A549 (cell line): ENCODE results near the gene MRTFB. TPM values are rescaled to one million over a fixed set of nuclear protein-coding genes. Genes with fewer than 3 reads are reported as not detected.
A peak's percentile ranks its signal among the peaks of the same experiment; 100 is the strongest.

Experiments
- ATAC-seq, 2 experiments: fragments of 200-7000 bp in 1 of 2; fragments of >200 bp in 1 of 2; cut with Nextera tagmentation in 1 of 2; cut with Tn5 transposase in 1 of 2; 3 replicates each; pipeline versions ENCODE4 v1.8.0 to v1.9.1; 2018 to 2020; ENCODE audit warnings: mild to moderate bottlenecking in 1 of 2, moderate library complexity in 1 of 2
- CTCF ChIA-PET: fragments of 300-600 bp; sonication (Branson Sonifier 250); formaldehyde crosslinking; extraction: SDS; loops from one replicate; lab custom pipeline; 2021; ENCODE audit warnings: antibody characterized with exemption, inconsistent platforms; lab: Yijun Ruan, JAX
- POLR2A ChIA-PET: fragments of 350-600 bp; formaldehyde crosslinking; extraction: SDS; loops from one replicate; lab custom pipeline; 2021; ENCODE audit warnings: antibody characterized with exemption, inconsistent platforms; lab: Yijun Ruan, JAX
- DNase-seq, 2 experiments: peaks; one replicate each; pipeline versions ENCODE4 v3.0.0 to v3.0.0-alpha.2; 2011 to 2016; ENCODE audit warnings: low read depth in 1 of 2, low spot score in 1 of 2
- FAIRE-seq: peaks from 2 replicates; lab custom pipeline; 2011; peaks lifted over from hg19 to GRCh38; lab: Jason Lieb, UNC
- H3K27ac ChIP-seq, 2 experiments: fragments of >200 bp; sonication (Bioruptor Twin); formaldehyde crosslinking; 3 replicates each; pipeline ENCODE4 v1.5.1; 2016 to 2017
- H3K4me1 ChIP-seq: fragments of >200 bp; sonication (Bioruptor Twin); formaldehyde crosslinking; 3 replicates; pipeline ENCODE4 v1.6.1; 2016
- H3K4me2 ChIP-seq: fragments of >200 bp; sonication (Bioruptor Twin); formaldehyde crosslinking; 3 replicates; pipeline ENCODE4 v1.6.1; 2016
- H3K4me3 ChIP-seq: fragments of >200 bp; sonication (Bioruptor Twin); formaldehyde crosslinking; 3 replicates; pipeline ENCODE4 v1.5.1; 2016
- H3K9me3 ChIP-seq: fragments of >200 bp; sonication (Bioruptor Twin); formaldehyde crosslinking; 3 replicates; pipeline ENCODE4 v1.6.1; 2016
- CBX2 ChIP-seq: fragments of 200-600 bp; sonication (generic); IDR thresholded peaks from 2 replicates; pipeline ENCODE4 v1.6.1; 2016; ENCODE audit warnings: low read depth, mild to moderate bottlenecking, borderline replicate concordance
- CHD2 ChIP-seq: fragments of 150-350 bp; IDR thresholded peaks from 2 replicates; pipeline ENCODE4 v1.6.1; 2014; ENCODE audit warnings: low read length; ENCODE audit not compliant: partially characterized antibody
- CTCF ChIP-seq: fragments of >200 bp; sonication (Bioruptor Twin); formaldehyde crosslinking; IDR thresholded peaks from 3 replicates; pipeline ENCODE4 v1.5.1; 2016
- HDAC2 ChIP-seq: fragments of 200-600 bp; sonication (generic); IDR thresholded peaks from 2 replicates; pipeline ENCODE4 v1.6.1; 2016
- HOXA7 ChIP-seq: fragments of 250-450 bp; sonication (Bioruptor Pico); IDR thresholded peaks from 2 replicates; pipeline ENCODE4 v1.5.0; 2020; ENCODE audit warnings: mild to moderate bottlenecking, moderate library complexity
- KDM1A ChIP-seq: fragments of 200-600 bp; sonication (generic); IDR thresholded peaks from 2 replicates; pipeline ENCODE4 v1.6.1; 2016; ENCODE audit warnings: low read depth, mild to moderate bottlenecking
- MYC ChIP-seq: IDR thresholded peaks from 2 replicates; pipeline ENCODE4 v1.6.1; 2012; ENCODE audit warnings: mild to moderate bottlenecking, inconsistent platforms, low read length, improper control_type of control experiment, borderline replicate concordance
- NR3C1 ChIP-seq: fragments of >200 bp; sonication (Bioruptor Twin); formaldehyde crosslinking; IDR thresholded peaks from 3 replicates; pipeline ENCODE4 v1.6.1; 2017
- RAD21 ChIP-seq, 2 experiments: fragments of >200 bp in 1 of 2; sonication (Bioruptor Twin) in 1 of 2; formaldehyde crosslinking in 1 of 2; IDR thresholded peaks in 1 of 2; conservative IDR thresholded peaks in 1 of 2; 2 replicates in 1 of 2; 3 replicates in 1 of 2; pipeline ENCODE4 v1.6.1; 2012 to 2018; ENCODE audit warnings: inconsistent platforms in 1 of 2
- RARB ChIP-seq: fragments of 250-450 bp; sonication (Bioruptor Pico); IDR thresholded peaks from 2 replicates; pipeline ENCODE4 v1.8.0; 2021; ENCODE audit warnings: mild to moderate bottlenecking, moderate library complexity
- RCOR1 ChIP-seq: fragments of 150-350 bp; IDR thresholded peaks from 2 replicates; pipeline ENCODE4 v1.6.1; 2014; ENCODE audit warnings: antibody characterized with exemption, low read length, low read depth
- RFX5 ChIP-seq: fragments of 450-650 bp; IDR thresholded peaks from 2 replicates; pipeline ENCODE4 v1.7.1; 2014; ENCODE audit warnings: antibody characterized with exemption, mild to moderate bottlenecking, moderate library complexity
- WGBS: methylation state at CpG from one replicate; pipeline ENCODE4 v1.1.6; 2017; ENCODE audit errors: missing lambda C conversion rate; 5-methylcytosine and 5-hydroxymethylcytosine counted together
- polyA plus RNA-seq, 4 experiments: library from polyadenylated mRNA; depleted of rRNA in 3 of 4; stranded (reverse); fragments of >200 nt; fragmentation: RNase III in 1 of 4; extraction: RNeasy Plus Mini Kit Qiagen cat#74134 plus additional on column Dnase treatment in 1 of 4; gene quantifications; 2 replicates in 3 of 4; 3 replicates in 1 of 4; pipeline ENCODE4 v1.2.3, GENCODE V29; 2011 to 2017

MRTFB gene
- polyA plus RNA-seq, 2 of the 4 experiments (the other 2 are of a cell fraction) = 13.7 to 24.2 TPM

DNA sequence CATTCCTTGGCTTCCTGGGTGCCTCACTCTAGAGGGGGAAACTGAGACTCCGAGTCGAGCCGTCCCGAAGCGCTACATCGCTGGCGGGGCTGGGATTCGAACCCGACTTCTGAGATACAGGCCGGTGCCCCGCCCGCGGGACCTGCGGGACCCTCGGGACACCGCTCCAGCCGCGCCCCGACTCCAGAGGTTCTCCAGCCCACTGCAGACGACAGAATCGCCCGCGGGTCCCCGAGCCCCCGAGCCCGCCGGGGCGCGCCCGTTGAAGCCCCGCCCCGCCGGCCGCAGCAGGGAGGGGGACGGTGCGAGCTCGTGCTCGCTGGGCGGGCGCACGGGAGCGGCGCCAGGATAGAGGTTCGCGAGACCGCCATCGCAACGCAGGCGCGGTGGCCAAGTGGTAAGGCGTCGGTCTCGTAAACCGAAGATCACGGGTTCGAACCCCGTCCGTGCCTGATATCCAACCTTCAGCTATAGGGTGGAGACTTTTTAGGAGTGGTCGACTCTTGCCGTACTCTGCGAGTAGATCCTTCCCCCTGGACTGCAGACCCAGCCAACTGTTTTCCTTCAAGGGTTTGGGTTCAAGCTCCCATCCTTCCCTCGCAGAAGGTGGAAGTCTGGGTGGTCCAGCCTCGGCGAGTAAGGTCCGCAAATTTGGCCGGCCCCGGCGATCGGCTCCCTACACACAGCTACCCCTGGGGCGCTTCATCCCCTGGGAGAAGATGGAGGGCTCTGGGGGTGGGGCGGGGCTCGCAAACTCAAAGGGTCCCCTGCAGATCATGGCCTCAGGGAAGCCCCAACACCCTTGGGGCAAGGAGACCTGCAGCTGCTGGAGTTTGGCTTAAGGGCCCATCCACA lies 214.6 kb downstream of the MRTFB start (continued):
- TF ChIP-seq RAD21 (conservative IDR thresholded peaks at IDR 0.05 in 1 of 2, IDR thresholded peaks at IDR 0.05 in 1 of 2) = peak in 1 of 2 experiments; percentile 20; a peak in 1 of 5 replicates
- peak; percentile 78 for TF ChIP-seq MYC

DNA sequence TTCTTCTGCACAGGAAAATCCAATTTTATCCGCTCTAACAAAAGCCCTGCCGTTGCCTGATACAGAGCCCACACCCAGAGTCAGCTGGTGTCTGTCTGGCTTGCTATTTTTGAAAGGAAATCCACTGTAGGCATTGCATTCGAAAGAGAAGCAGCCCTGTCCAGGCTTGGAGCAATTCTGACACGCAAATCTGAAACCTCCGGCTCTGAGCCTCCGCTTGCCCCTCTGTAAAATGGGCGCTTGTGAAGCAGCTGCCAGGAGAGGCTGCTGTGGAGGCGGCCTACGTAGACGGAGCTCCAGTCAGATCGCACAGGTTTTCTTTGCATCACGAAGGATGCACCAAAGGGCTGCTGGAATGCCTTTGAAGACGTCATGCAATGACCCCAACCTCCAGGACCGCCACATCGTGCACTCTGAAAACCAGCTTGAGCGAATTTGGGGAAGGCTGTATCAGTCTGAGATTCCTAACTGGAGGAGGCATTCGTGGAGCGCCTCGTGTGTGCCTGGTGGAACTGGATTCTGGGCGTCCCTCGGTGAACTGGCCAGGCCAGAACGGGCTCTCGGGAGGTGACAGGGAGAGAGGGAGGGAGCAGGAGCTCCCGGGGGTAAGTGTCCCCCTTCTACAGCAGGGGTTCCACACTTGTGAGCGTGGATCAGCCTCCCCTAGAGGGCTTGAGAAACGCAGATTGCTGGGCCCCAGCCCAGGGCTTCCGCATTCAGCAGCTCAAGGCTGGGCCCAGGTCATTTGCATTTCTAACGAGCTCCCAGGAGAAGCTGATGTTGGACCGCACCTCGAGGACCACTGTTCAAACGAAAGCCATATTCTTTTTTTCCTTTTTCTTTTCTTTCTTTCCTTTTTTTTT lies 215.5 kb downstream of the MRTFB start:
- ChIA-PET POLR2A (interaction anchor here (0.6 to 1.9 kb wide), 8 partner anchors 12 to 367 kb away, joined by 3 to 9 read pairs (median 4); partner anchors contain the start of genes ERCC4 and PARN), CTCF (interaction anchor here (0.5 to 3.6 kb wide), 17 partner anchors 9 to 367 kb away, joined by 3 to 34 read pairs (median 3); partner anchors contain the start of gene ERCC4)
- Histone ChIP-seq H3K9me3 (peaks cover 21% of the 10 kb centered on the region), H3K27ac (peak overlapping the region; percentile 46 to 91), H3K4me2 (peak overlapping the region; percentile 54), H3K4me3 (peak overlapping the region; percentile 27; the same call in 2 of the 3 replicates), H3K4me1 (peaks cover 12% of the 10 kb centered on the region; the same call in 1 of the 3 replicates)
- no peak for DNase-seq
- 84% methylated on average over 31 of the region's 31 CpGs for WGBS
- peak; percentile 5 to 53; a peak in 4 of 6 replicates for ATAC-seq
- FAIRE-seq = no peak
- TF ChIP-seq KDM1A (peak; percentile 95), HDAC2 (0 out of 2 replicates have a peak, but pooled peaks have one; percentile 60), RAD21 (conservative IDR thresholded peaks at IDR 0.05 in 1 of 2, IDR thresholded peaks at IDR 0.05 in 1 of 2) (0 out of 5 replicates have a peak, but pooled peaks of 1 of the 2 experiments have one; percentile 2), RCOR1 (peak; percentile 83; the same call in 1 of the 2 replicates), RARB (CRISPR knock-in tag) (no peak), HOXA7 (no peak)

DNA sequence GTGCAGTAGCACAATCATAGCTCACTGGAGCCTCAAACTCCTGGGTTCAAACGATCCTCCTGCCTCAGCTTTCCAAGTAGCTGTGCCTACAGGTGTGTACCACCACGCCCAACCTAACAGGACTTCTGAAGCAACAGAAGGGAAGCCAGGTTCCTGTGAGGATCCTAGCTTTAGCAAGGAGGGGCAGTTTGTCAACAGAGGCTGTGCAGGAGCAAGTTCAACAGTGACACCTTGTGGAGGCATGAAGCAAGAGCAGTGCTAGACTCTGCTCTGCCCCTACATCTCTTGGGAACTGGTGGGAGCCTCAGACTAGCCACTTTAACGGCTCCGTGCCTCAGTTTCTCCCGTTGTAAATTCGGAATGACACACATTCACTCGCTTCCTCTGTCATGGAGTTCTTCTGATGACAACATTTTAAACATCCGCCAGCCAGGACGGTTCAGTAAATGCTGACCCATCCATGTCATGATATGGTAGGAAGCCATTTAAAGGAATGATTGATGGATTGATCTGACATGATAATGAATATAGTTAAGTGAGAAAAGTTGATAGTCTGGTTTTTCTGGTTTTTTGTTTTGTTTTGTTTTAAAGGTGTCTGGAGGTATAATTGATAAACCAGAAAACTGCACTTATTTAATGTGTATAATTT lies 218.7 kb downstream of the MRTFB start:
- ChIA-PET CTCF (interaction anchor here (1.1 to 1.2 kb wide), 2 partner anchors 40 to 370 kb away, joined by 4 read pairs; partner anchors contain the start of gene ERCC4), POLR2A (no interaction called here)
- no peak overlapping the region for H3K27ac ChIP-seq
- H3K4me2 ChIP-seq = no peak overlapping the region
- 36% methylated on average over 9 of the region's 9 CpGs for WGBS
- H3K4me3 ChIP-seq = no peak overlapping the region
- peaks cover 21% of the 10 kb centered on the region for H3K9me3 ChIP-seq
- DNase-seq = peak; percentile 60 to 79
- FAIRE-seq = no peak
- TF ChIP-seq CHD2 (no peak), CTCF (0 out of 3 replicates have a peak, but pooled peaks have one; percentile 24), RAD21 (conservative IDR thresholded peaks at IDR 0.05 in 1 of 2, IDR thresholded peaks at IDR 0.05 in 1 of 2) (peak; percentile 25 to 56; a peak in 3 of 5 replicates), RFX5 (no peak), NR3C1 (no peak)
- ATAC-seq = no peak
- H3K4me1 ChIP-seq = peaks cover 6% of the 10 kb centered on the region; the same call in 1 of the 3 replicates

DNA sequence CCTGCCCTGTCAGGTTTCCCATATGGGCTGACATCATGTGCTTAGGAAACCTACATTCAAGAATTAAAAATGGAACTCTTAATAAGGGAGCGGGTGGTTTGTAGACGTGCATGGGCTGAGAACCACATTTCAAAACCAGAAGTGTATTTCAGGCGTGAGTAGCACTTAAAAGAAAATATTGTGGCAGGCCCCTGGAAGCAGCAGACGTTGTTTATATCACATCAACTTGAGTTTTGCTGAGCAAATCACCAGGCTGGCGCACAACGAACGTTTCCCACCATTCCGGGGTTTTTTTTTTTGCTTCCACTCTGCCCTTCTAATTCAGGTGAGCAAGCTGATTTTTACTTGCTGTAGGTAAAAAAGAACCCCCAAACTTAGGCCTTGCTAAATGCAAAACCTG lies 220.2 kb downstream of the MRTFB start:
- no peak overlapping the region for H3K27ac ChIP-seq
- H3K4me3 ChIP-seq = no peak overlapping the region
- TF ChIP-seq CBX2 (no peak), HOXA7 (no peak)
- CTCF ChIA-PET = interaction anchor here (0.7 kb wide), 1 partner anchor 133 kb away, joined by 3 read pairs; no protein-coding TSS in a partner anchor
- ATAC-seq (no peak), DNase-seq (no peak), FAIRE-seq (no peak)
- POLR2A ChIA-PET = no interaction called here
- H3K9me3 ChIP-seq = peaks cover 21% of the 10 kb centered on the region
- no peak overlapping the region for H3K4me2 ChIP-seq
- WGBS = 88% methylated on average over 8 of the region's 8 CpGs
- 0 out of 3 replicates have a peak, but pooled peaks cover 2% of the 10 kb centered on the region for H3K4me1 ChIP-seq
